Endothelial cell of coronary artery (primary cell): ENCODE measurements around the gene HECTD1. TPM values are rescaled to one million over a fixed set of nuclear protein-coding genes. Genes with fewer than 3 reads are reported as not detected.

Experiments
- total RNA-seq: library from RNA; depleted of rRNA; stranded (reverse); fragments of >200 nt; gene quantifications from 2 replicates; pipeline ENCODE4 v1.2.3, GENCODE V29; 2014

Gene HECTD1
- 291 and 294 TPM in 2 replicates for total RNA-seq

DNA sequence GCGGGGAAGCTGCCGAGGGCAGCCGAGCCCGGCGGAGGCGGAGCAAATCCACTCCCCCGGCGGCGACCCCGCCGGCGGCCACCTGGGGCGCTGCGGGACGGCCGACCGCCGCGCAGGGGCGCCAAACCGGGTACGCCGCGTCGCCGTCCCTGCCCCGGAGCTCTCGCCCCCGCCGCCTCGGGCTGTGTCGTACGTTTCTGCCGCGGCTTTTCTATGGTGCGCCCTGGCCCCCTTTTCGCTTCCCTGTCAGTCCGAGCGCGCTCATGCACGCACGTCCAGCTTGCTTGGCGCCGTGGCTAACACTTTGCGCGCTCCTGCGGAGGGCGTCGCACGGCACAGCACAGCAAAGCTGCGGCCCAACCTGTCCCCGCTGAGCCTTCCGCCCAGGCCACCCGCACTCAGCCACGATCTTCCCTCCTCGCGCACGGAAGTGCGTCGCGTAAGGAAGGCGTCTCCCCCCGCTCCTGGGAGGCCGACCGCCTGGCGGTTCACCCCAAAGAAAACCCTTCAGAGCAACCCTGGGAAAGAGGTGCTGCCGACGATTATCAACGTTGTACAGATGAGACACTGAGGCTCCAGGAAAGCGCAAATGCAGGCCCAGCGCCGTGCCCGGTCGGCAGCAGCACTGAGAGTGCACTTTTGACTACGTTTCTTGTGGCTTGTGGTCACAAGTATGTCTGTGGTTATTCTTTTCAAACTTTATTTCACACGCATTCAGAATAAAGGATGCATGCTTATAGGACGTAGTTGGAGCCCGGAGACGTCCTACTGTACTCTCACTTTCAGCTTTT lies at the start of gene HECTD1:
HECTD1 (minus strand) TSS at position 39 of the 791 bp plus-strand sequence. CDS start 1,857 bp downstream, outside the sequence.

Other genes starting within 250 kb of the HECTD1 start
- gene AP4S1, start 182.1 kb downstream of the HECTD1 start, total RNA-seq: 3.1 and 3.3 TPM in 2 replicates
- 60.4 and 65.5 TPM in 2 replicates for gene STRN3, start 181.4 kb downstream of the HECTD1 start, total RNA-seq
- 24.0 and 39.9 TPM in 2 replicates for gene HEATR5A, start 212.8 kb upstream of the HECTD1 start, total RNA-seq
- gene DTD2, start 249.7 kb upstream of the HECTD1 start, total RNA-seq: 22.2 and 28.4 TPM in 2 replicates